DMS153 treated with DMSO at 0.1 percent for 48 hours (cell line): ENCODE data around the gene HS2ST1.
"Not testable (repeated sequence)": the region's sequence is repeated elsewhere in the genome, so short reads cannot be mapped to it uniquely, and the experiment has no call there.

Source experiments
- DNase-seq: peaks from one replicate; lab custom pipeline; 2025; ENCODE audit not compliant: unreplicated experiment; lab: John Stamatoyannopoulos, UW

HS2ST1 gene

GRCh38 chr1:86924324-86924960 is 10.0 kb downstream of the HS2ST1 start:
- DNase-seq, result no peak

- DNase-seq, result no peak
Observed at GRCh38 chr1:86925742-86926141, 11.3 kb downstream of the HS2ST1 start.

GRCh38 chr1:86926883-86927282 is 12.4 kb downstream of the HS2ST1 start:
- no peak for DNase-seq

GRCh38 chr1:86928819-86929218 is 14.4 kb downstream of the HS2ST1 start:
- no peak for DNase-seq

- DNase-seq, result no peak
Observed at GRCh38 chr1:86933051-86933450, 18.6 kb downstream of the HS2ST1 start.

- no peak for DNase-seq
Observed at GRCh38 chr1:86933562-86934377, 19.3 kb downstream of the HS2ST1 start.

- DNase-seq, result no peak
Observed at GRCh38 chr1:86938450-86938849, 24.0 kb downstream of the HS2ST1 start.

GRCh38 chr1:86938855-86939254 is 24.4 kb downstream of the HS2ST1 start:
- no peak for DNase-seq

GRCh38 chr1:86939406-86939805 is 25.0 kb downstream of the HS2ST1 start:
- no peak for DNase-seq

GRCh38 chr1:86940599-86940998 is 26.2 kb downstream of the HS2ST1 start:
- no peak for DNase-seq

- no peak for DNase-seq
Observed at GRCh38 chr1:86942042-86942441, 27.6 kb downstream of the HS2ST1 start.

GRCh38 chr1:86942743-86943142 is 28.3 kb downstream of the HS2ST1 start:
- no peak for DNase-seq

- no peak for DNase-seq
Observed at GRCh38 chr1:86948212-86948611, 33.8 kb downstream of the HS2ST1 start.

- no peak for DNase-seq
Observed at GRCh38 chr1:86950712-86951419, 36.4 kb downstream of the HS2ST1 start.

GRCh38 chr1:86951430-86951829 is 37.0 kb downstream of the HS2ST1 start:
- no peak for DNase-seq

GRCh38 chr1:86953167-86953566 is 38.7 kb downstream of the HS2ST1 start:
- DNase-seq, result no peak

- DNase-seq, result no peak
Observed at GRCh38 chr1:86955678-86956077, 41.2 kb downstream of the HS2ST1 start.

- no peak for DNase-seq
Observed at GRCh38 chr1:86956221-86956620, 41.8 kb downstream of the HS2ST1 start.

GRCh38 chr1:86957221-86957620 is 42.8 kb downstream of the HS2ST1 start:
- no peak for DNase-seq

GRCh38 chr1:86960548-86960947 is 46.1 kb downstream of the HS2ST1 start:
- no peak for DNase-seq

GRCh38 chr1:86963841-86964240 is 49.4 kb downstream of the HS2ST1 start:
- DNase-seq, result not testable (repeated sequence)
